Activated naive CD8-positive, alpha-beta T cell treated with anti-CD3 and anti-CD28 coated beads, Interleukin-2, amount 50 U/mL, for 24 hours (primary cell): ENCODE results near the gene NR5A1.

Experiments
- ATAC-seq: fragments of 150-1000 bp; cut with Tn5 transposase; one replicate; pipeline ENCODE4 v1.10.0; 2021
- DNase-seq: peaks from one replicate; pipeline ENCODE4 v3.0.0; 2021
- H3K27ac Mint-ChIP-seq: one replicate; pipeline ENCODE4 v1.8.0; 2021; ENCODE audit warnings: mild to moderate bottlenecking, mixed read lengths
- H3K27me3 Mint-ChIP-seq: one replicate; pipeline ENCODE4 v1.8.0; 2021; ENCODE audit warnings: mixed read lengths
- H3K36me3 Mint-ChIP-seq: one replicate; pipeline ENCODE4 v1.8.0; 2021; ENCODE audit warnings: low read depth, mixed read lengths
- H3K4me1 Mint-ChIP-seq: one replicate; pipeline ENCODE4 v1.8.0; 2021; ENCODE audit warnings: mixed read lengths
- H3K4me3 Mint-ChIP-seq: one replicate; pipeline ENCODE4 v1.8.0; 2021; ENCODE audit warnings: mild to moderate bottlenecking, moderate library complexity, mixed read lengths
- H3K9me3 Mint-ChIP-seq: one replicate; pipeline ENCODE4 v1.8.0; 2021; ENCODE audit warnings: mixed read lengths

The NR5A1 gene

GRCh38 chr9:124497441-124497840 is 9.8 kb downstream of the NR5A1 start:
- Mint-ChIP-seq H3K27me3 (peaks cover 11% of the 10 kb centered on the region), H3K4me1 (peaks cover 25% of the 10 kb centered on the region), H3K36me3 (no peaks in the 10 kb centered on the region), H3K4me3 (no peak overlapping the region), H3K9me3 (no peaks in the 10 kb centered on the region), H3K27ac (no peak overlapping the region)
- ATAC-seq (no peak), DNase-seq (no peak)

DNA sequence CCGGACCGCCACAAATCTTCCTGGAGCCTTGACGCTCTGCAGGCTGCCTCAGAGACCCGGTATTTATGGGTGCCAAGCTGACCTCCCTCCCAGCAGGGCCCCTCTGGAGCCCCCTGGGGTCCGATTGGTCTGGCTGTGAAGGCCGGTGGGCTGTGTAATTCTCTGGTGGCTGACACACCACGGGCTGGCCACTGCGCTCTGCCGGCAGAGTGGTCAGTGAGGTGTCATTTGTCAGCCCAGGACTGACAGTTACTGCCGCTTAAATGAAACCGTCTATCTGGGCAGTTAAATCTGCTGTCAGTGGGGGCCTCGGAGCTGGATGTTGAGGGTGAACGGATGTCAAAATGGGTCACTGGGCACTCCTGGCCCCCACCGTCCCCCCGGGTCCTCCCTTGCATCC is 10.7 kb downstream of the NR5A1 start:
- ATAC-seq, result no peak
- peaks cover 25% of the 10 kb centered on the region for H3K4me1 Mint-ChIP-seq
- no peaks in the 10 kb centered on the region for H3K9me3 Mint-ChIP-seq
- peaks cover 4% of the 10 kb centered on the region for H3K27me3 Mint-ChIP-seq
- no peaks in the 10 kb centered on the region for H3K36me3 Mint-ChIP-seq
- no peak overlapping the region for H3K27ac Mint-ChIP-seq
- no peak overlapping the region for H3K4me3 Mint-ChIP-seq
- DNase-seq, result no peak

- H3K27me3 Mint-ChIP-seq, result peaks cover 4% of the 10 kb centered on the region
- H3K4me3 Mint-ChIP-seq, result no peak overlapping the region
- H3K4me1 Mint-ChIP-seq, result peaks cover 25% of the 10 kb centered on the region
- no peaks in the 10 kb centered on the region for H3K36me3 Mint-ChIP-seq
- no peak overlapping the region for H3K27ac Mint-ChIP-seq
- no peak for ATAC-seq
- DNase-seq, result no peak
- H3K9me3 Mint-ChIP-seq, result no peaks in the 10 kb centered on the region
Measured at GRCh38 chr9:124496075-124496449, 11.1 kb downstream of the NR5A1 start.

DNA sequence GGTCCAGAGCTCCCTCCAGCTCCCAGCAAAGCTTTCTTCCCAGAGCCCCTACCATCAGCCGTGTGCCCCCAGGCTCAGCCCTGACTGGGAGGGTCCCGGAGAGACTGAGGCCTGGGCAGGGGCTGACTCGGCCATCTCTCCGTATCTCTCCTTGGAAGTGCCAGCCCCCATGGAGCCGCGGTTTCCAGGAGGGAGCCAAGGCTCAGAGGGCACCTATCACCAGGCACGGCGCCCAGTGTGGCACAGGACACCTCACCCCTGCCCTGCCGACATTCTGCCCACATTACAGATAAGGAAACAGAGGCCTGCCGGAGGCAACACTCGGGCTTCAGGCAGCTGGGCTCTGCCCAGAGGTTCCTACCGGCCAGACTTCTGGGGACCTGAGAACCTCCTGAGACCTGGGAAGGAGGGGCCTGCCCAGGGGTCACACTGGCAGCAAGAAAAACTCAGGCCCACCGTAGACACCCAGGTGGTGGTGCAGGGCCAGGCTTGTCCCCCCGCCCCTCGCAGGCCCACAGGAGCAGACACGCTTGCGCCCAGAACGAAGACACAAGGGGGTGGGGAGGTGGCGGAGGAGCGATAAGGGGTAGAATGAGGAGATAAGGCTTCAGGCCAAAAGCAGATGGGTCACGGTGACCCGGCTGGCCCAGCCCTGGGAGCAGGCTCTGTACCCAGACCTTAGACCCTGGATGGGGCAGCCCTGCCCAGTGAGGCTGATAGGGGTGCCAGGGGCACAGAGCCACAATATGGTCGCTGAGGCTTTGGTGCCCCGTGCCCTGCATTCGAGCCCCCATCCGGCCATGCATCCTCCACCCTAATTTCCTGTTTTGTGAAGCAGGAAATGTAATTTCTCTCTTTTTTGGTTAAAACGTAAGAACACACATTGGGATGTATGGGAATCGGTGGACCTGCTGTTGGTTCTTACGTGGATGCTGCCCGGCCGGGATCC is 11.8 kb downstream of the NR5A1 start:
- Mint-ChIP-seq H3K4me3 (no peak overlapping the region), H3K27ac (no peak overlapping the region), H3K36me3 (no peaks in the 10 kb centered on the region), H3K4me1 (peaks cover 25% of the 10 kb centered on the region), H3K9me3 (no peaks in the 10 kb centered on the region), H3K27me3 (no peaks in the 10 kb centered on the region)
- DNase-seq (no peak), ATAC-seq (no peak)

DNA sequence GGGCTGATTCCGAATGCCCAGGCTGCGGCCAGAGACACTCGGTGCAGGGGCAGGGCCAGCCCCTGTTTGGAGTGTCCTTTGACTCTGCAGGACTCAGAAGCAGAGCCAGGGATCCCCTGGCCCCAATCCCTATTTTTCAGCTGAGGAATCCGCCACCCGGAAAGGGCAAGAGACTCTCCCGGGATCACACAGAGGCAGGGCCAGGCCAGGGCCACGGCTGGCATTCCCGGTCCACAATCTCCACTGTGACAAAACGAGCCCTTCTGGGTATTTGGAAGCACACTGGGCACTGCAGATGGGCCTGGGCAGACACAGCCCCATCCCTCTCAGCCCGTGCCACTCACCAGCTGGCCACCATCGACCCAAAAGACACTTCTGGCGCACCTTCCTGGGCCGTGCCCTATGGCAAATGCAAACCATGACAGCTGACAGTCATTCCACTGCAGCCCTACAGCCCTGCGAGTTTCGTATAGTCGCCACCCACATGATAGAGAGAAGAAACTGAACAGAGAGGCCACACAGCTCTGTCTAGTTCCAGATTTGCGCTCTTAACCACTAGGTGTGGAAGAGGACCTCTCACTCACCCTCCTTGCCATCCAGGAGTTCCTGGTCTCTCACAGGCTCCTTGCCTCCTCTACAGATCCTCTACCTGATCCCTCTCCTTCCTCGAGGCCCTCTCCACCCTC is 13.3 kb downstream of the NR5A1 start:
- peak; percentile 16 for ATAC-seq
- no peaks in the 10 kb centered on the region for H3K27me3 Mint-ChIP-seq
- H3K27ac Mint-ChIP-seq, result no peak overlapping the region
- H3K4me1 Mint-ChIP-seq, result peaks cover 19% of the 10 kb centered on the region
- H3K9me3 Mint-ChIP-seq, result no peaks in the 10 kb centered on the region
- DNase-seq, result no peak
- H3K4me3 Mint-ChIP-seq, result no peak overlapping the region
- no peaks in the 10 kb centered on the region for H3K36me3 Mint-ChIP-seq

GRCh38 chr9:124493218-124493617 is 14.0 kb downstream of the NR5A1 start:
- Mint-ChIP-seq H3K27ac (no peak overlapping the region), H3K27me3 (no peaks in the 10 kb centered on the region), H3K4me1 (peaks cover 19% of the 10 kb centered on the region), H3K4me3 (no peak overlapping the region), H3K9me3 (no peaks in the 10 kb centered on the region), H3K36me3 (no peaks in the 10 kb centered on the region)
- ATAC-seq (no peak), DNase-seq (no peak)

DNA sequence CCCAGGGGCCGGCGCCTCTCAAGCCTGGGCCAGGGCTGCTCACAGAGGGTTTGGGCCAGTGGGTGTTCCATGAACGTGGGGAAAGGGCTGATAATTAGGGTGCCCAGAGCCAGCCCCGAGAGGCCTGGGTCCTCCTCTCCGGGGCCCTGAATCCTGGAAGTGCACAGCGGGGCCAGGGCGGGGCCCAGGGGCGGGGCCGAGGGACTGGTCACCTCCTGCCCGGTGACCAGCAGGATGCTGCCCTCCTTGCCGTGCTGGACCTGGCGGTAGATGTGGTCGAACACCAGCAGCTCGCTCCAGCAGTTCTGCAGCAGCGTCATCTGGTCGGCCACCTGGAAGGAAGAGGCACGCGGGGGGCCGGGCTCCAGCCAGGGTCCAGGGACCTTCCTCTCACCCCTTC is 14.4 kb downstream of the NR5A1 start:
- Mint-ChIP-seq H3K27ac (no peak overlapping the region), H3K9me3 (no peaks in the 10 kb centered on the region), H3K4me3 (no peak overlapping the region), H3K27me3 (no peaks in the 10 kb centered on the region), H3K36me3 (no peaks in the 10 kb centered on the region), H3K4me1 (peaks cover 19% of the 10 kb centered on the region)
- DNase-seq, result no peak
- ATAC-seq, result no peak

- DNase-seq (no peak), ATAC-seq (no peak)
- Mint-ChIP-seq H3K4me1 (peaks cover 10% of the 10 kb centered on the region), H3K36me3 (no peaks in the 10 kb centered on the region), H3K27me3 (no peaks in the 10 kb centered on the region), H3K27ac (no peak overlapping the region), H3K4me3 (no peak overlapping the region), H3K9me3 (no peaks in the 10 kb centered on the region)
Measured at GRCh38 chr9:124491049-124491975, 15.9 kb downstream of the NR5A1 start.

- Mint-ChIP-seq H3K4me1 (no peaks in the 10 kb centered on the region), H3K27ac (no peak overlapping the region), H3K9me3 (no peaks in the 10 kb centered on the region), H3K27me3 (no peaks in the 10 kb centered on the region), H3K4me3 (no peak overlapping the region), H3K36me3 (no peaks in the 10 kb centered on the region)
- ATAC-seq, result no peak
- DNase-seq, result no peak
Measured at GRCh38 chr9:124490004-124490403, 17.2 kb downstream of the NR5A1 start.

DNA sequence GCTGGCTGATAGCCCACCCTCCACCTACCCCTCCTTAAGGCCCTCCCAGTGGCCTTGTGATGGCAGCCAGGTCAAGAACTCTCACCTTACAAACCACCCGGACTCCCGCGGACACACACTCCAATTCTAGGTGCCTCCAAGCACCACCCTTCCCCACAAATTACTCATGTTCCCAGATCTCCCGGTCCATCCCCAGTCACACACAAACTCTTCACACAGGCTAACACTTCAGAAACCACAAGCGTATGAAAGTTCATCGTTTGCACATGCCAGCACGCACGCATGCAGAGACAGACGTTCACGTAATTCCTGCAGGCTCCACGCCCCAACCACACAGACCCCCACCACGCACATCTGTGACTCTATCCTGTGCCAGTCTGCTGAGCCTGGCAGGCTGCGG is 18.0 kb downstream of the NR5A1 start:
- ATAC-seq, result no peak
- Mint-ChIP-seq H3K9me3 (no peaks in the 10 kb centered on the region), H3K27me3 (no peaks in the 10 kb centered on the region), H3K4me3 (no peak overlapping the region), H3K4me1 (no peaks in the 10 kb centered on the region), H3K36me3 (no peaks in the 10 kb centered on the region), H3K27ac (no peak overlapping the region)
- DNase-seq, result no peak

DNA sequence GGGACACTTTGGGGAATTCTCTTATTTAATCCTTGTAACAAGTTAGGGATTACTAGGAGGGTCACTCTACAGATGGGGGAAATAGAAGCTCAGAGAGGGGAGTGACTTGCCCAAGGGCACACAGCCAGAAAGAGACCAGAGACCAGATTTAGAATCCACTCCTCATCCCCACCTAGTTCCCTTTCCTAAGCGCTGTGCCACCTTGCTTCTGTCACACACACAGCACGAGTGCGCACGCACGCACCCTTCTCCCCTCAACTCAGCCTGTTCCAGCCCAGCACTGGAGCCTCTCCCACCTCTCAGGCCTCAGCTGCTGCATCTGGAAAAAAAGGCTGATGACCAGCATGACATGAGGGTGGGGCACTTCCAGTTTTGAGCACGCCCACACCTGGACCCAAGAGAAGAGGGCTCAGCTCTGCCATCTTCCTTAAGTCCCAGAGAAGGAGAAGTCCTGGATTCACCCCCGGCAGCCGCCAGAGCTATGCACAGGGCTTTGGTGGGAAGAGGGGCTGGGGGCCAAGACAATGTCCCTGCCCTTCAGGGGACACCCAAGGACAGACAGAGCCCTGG is 18.5 kb downstream of the NR5A1 start:
- Mint-ChIP-seq H3K4me1 (no peaks in the 10 kb centered on the region), H3K9me3 (no peaks in the 10 kb centered on the region), H3K27ac (no peak overlapping the region), H3K36me3 (no peaks in the 10 kb centered on the region), H3K27me3 (no peaks in the 10 kb centered on the region), H3K4me3 (no peak overlapping the region)
- ATAC-seq, result no peak
- DNase-seq, result no peak

DNA sequence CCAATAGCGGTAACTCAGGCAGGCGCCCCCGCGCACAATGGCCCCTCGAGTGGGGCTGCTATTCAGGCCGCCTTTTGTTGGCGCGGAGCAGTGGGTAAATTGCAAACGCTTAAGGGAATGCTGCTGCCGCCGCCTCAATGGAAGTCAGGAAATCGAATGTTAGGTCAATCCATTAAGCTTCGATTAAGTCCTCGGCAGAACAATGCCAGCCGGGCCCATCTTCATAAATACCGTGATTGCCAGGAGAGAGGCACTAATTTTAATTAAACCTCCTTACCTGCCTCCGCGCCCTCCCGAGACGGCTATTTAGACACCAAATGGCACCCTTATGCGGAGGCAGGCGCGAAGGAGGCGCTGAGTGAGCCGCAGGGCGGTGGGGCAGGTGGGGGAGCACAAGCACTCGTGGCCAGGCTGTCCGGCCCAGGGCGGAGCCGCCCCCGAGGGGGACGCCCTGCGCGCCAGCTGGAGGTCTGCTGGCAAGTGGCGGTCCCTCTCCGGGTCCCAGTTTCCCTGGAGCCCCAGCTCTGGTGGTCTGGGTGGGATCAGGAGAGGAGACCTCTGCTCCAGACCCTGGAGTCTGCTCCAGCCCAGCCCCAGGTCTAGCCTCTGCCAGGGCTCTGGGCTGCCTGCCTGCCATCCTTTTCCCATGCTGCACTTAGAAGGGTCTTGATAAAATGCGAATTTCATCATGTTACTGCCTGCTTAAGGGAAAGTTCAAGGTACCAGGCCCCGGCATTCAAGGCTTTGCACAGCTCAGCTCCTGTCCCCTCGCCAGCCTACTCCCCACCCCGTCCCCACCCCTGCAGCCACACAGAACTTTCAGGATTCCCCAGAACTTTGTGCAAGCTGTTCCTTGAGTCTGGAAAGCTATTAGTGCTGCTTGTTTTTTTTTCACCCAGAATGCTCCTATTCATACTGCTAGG is 19.7 kb downstream of the NR5A1 start:
- Mint-ChIP-seq H3K27ac (no peak overlapping the region), H3K4me3 (no peak overlapping the region), H3K9me3 (no peaks in the 10 kb centered on the region), H3K27me3 (no peaks in the 10 kb centered on the region), H3K36me3 (no peaks in the 10 kb centered on the region), H3K4me1 (no peaks in the 10 kb centered on the region)
- ATAC-seq (no peak), DNase-seq (no peak)

GRCh38 chr9:124486778-124487259 is 20.4 kb downstream of the NR5A1 start:
- ATAC-seq, result no peak

More at GRCh38 chr9:124486778-124487259, 20.4 kb downstream of the NR5A1 start:
- Mint-ChIP-seq H3K27ac (no peak overlapping the region), H3K4me1 (no peaks in the 10 kb centered on the region), H3K36me3 (no peaks in the 10 kb centered on the region), H3K4me3 (no peak overlapping the region), H3K27me3 (no peaks in the 10 kb centered on the region), H3K9me3 (no peaks in the 10 kb centered on the region)
- DNase-seq, result no peak
